Posterior vena cava (tissue), 2 donors: ENCODE data around the gene STAM. TPM values are rescaled to one million over a fixed set of nuclear protein-coding genes. Genes with fewer than 3 reads are reported as not detected.
"Not testable (repeated sequence)": the region's sequence is repeated elsewhere in the genome, so short reads cannot be mapped to it uniquely, and the experiment has no call there.

ENCODE experiments used
- DNase-seq: peaks from one replicate; pipeline ENCODE4 v3.0.0-alpha.2; 2020; ENCODE audit warnings: low spot score
- intact Hi-C, 2 donors: fragments of 100-400 bp; cut with DNase I; formaldehyde crosslinking; loops; one replicate each; pipeline versions ENCODE4 v1.14.1 to v1.14.2; 2022 to 2023
- total RNA-seq, 2 donors: library from RNA; stranded (reverse); fragmentation: NEBNext Ultra II Directional; extraction: Animal tissue kit (Norgen Biotek cat#: 25700); gene quantifications; one replicate each; pipeline ENCODE4 v1.2.1, GENCODE V29; 2021
- donor health status: DM: yes; HTN: yes; CAD: no.
- donor health status: DM: yes; HTN: yes; CAD: no.

The STAM gene
- total RNA-seq, 2 donors from 2014 or later: 18.9 to 21.8 TPM

- intact Hi-C loops: no loop called here
- DNase-seq: no peak
Observed at GRCh38 chr10:17710181-17710580, 66.2 kb downstream of the STAM start.

- no peak for DNase-seq
- intact Hi-C loops: no loop called here
Observed at GRCh38 chr10:17712053-17712452, 68.1 kb downstream of the STAM start.

- no peak for DNase-seq
- intact Hi-C loops: no loop called here
Observed at GRCh38 chr10:17712717-17713471, 68.9 kb downstream of the STAM start.

GRCh38 chr10:17713758-17714157, 69.8 kb downstream of the STAM start:
- intact Hi-C loops: no loop called here
- no peak for DNase-seq

- DNase-seq: no peak
- intact Hi-C loops: no loop called here
Observed at GRCh38 chr10:17716161-17716560, 72.2 kb downstream of the STAM start.

GRCh38 chr10:17722317-17723014, 78.5 kb downstream of the STAM start:
- intact Hi-C loops, DNase-seq: not testable (repeated sequence)

GRCh38 chr10:17725703-17726102, 81.8 kb downstream of the STAM start:
- DNase-seq: no peak
- intact Hi-C loops: no loop called here

- no peak for DNase-seq
- intact Hi-C loops: no loop called here
Observed at GRCh38 chr10:17729630-17730029, 85.7 kb downstream of the STAM start.

GRCh38 chr10:17730667-17731066, 86.7 kb downstream of the STAM start:
- peak; percentile 81 for DNase-seq
- intact Hi-C loops: no loop called here

- intact Hi-C loops: no loop called here
- no peak for DNase-seq
Observed at GRCh38 chr10:17731331-17732020, 87.5 kb downstream of the STAM start.

- intact Hi-C loops: no loop called here
- no peak for DNase-seq
Observed at GRCh38 chr10:17733620-17734019, 89.7 kb downstream of the STAM start.

GRCh38 chr10:17734432-17735080, 90.6 kb downstream of the STAM start:
- intact Hi-C loops: no loop called here
- no peak for DNase-seq

GRCh38 chr10:17735166-17735941, 91.4 kb downstream of the STAM start:
- peak; percentile 88 for DNase-seq
- intact Hi-C loops: no loop called here

- no peak for DNase-seq
- intact Hi-C loops: no loop called here
Observed at GRCh38 chr10:17736223-17736622, 92.3 kb downstream of the STAM start.

GRCh38 chr10:17737027-17737965, 93.3 kb downstream of the STAM start:
- intact Hi-C loops: no loop called here

GRCh38 chr10:17740668-17741067, 96.7 kb downstream of the STAM start:
- intact Hi-C loops: loop anchor here (5.0 to 10.0 kb wide), 2 partner anchors 133 to 136 kb away; no protein-coding TSS in a partner anchor
- DNase-seq: no peak

More at GRCh38 chr10:17737027-17737965, 93.3 kb downstream of the STAM start:
- DNase-seq: no peak

GRCh38 chr10:17742918-17743317, 99.0 kb downstream of the STAM start:
- intact Hi-C loops: loop anchor here (5.0 to 10.0 kb wide), 2 partner anchors 136 to 138 kb away; no protein-coding TSS in a partner anchor
- DNase-seq: peak; percentile 84

- DNase-seq: no peak
Observed at GRCh38 chr10:17743437-17743836, 99.5 kb downstream of the STAM start.

More at GRCh38 chr10:17743437-17743836, 99.5 kb downstream of the STAM start:
- intact Hi-C loops: loop anchor here (5.0 to 10.0 kb wide), 2 partner anchors 136 to 139 kb away; no protein-coding TSS in a partner anchor
